OCI-LY7 (cell line): ENCODE measurements around the gene AIFM1. TPM values are rescaled to one million over a fixed set of nuclear protein-coding genes. Genes with fewer than 3 reads are reported as not detected.

Experiments
- Bru-seq: library from RNA; stranded (reverse); fragments of 400-500 nt; gene quantifications from one replicate; lab custom pipeline; 2021; lab: Mats Ljungman, UMichigan
- BruChase-seq, 2 experiments: library from RNA; stranded (reverse); fragments of 400-500 nt; gene quantifications; one replicate each; lab custom pipeline; 2021; lab: Mats Ljungman, UMichigan
- BruUV-seq: library from RNA; stranded (reverse); fragments of 400-500 nt; replicated peaks from 2 replicates; lab custom pipeline; 2021; lab: Mats Ljungman, UMichigan
- CTCF ChIA-PET: fragments of 300-600 bp; sonication (Branson Sonifier 250); formaldehyde crosslinking; loops from one replicate; lab custom pipeline; 2022; ENCODE audit warnings: antibody characterized with exemption; ENCODE audit not compliant: unreplicated experiment; lab: Charles Lee
- POLR2A ChIA-PET: fragments of 300-600 bp; sonication (Branson Sonifier 250); formaldehyde crosslinking; loops from one replicate; lab custom pipeline; 2022; ENCODE audit warnings: antibody characterized with exemption; lab: Charles Lee
- DNase-seq: peaks from one replicate; pipeline ENCODE4 v3.0.0-alpha.2; 2015; ENCODE audit warnings: low spot score
- H2AFZ ChIP-seq: fragments of 200-600 bp; sonication (generic), shearing (Covaris generic); 2 replicates; pipeline ENCODE4 v1.6.1; 2014; ENCODE audit warnings: mild to moderate bottlenecking, antibody characterized with exemption, low read length, moderate library complexity
- H3K27ac ChIP-seq: fragments of 200-600 bp; sonication (generic); 2 replicates; pipeline ENCODE4 v1.5.1; 2014; ENCODE audit warnings: mixed run types, low read depth, mild to moderate bottlenecking, moderate library complexity, low read length, inconsistent platforms; ENCODE audit not compliant: poor library complexity, severe bottlenecking
- H3K36me3 ChIP-seq: fragments of 200-600 bp; sonication (generic); 2 replicates; pipeline ENCODE4 v1.6.1; 2014; ENCODE audit warnings: mild to moderate bottlenecking, antibody characterized with exemption, low read length, moderate library complexity, mixed read lengths; ENCODE audit not compliant: insufficient read depth
- H3K4me1 ChIP-seq: fragments of 200-600 bp; sonication (generic); 2 replicates; pipeline ENCODE4 v1.5.1; 2014; ENCODE audit warnings: mild to moderate bottlenecking, low read length; ENCODE audit not compliant: insufficient read depth, poor library complexity, severe bottlenecking
- H3K4me2 ChIP-seq: fragments of 200-600 bp; sonication (generic); 2 replicates; pipeline ENCODE4 v1.6.1; 2014; ENCODE audit warnings: mild to moderate bottlenecking, low read length
- H3K4me3 ChIP-seq: fragments of 200-600 bp; sonication (generic); 2 replicates; pipeline ENCODE4 v1.5.1; 2014; ENCODE audit warnings: mild to moderate bottlenecking, low read depth, low read length; ENCODE audit not compliant: poor library complexity, severe bottlenecking
- H3K79me2 ChIP-seq: fragments of 200-600 bp; sonication (generic); 2 replicates; pipeline ENCODE4 v1.6.1; 2016; ENCODE audit warnings: low read depth, mild to moderate bottlenecking, low read length, moderate library complexity, mixed read lengths; ENCODE audit not compliant: insufficient read depth
- H3K9me2 ChIP-seq: fragments of 200-600 bp; sonication (generic); 2 replicates; pipeline ENCODE4 v1.6.1; 2016; ENCODE audit warnings: mild to moderate bottlenecking, low read length, mixed read lengths; ENCODE audit not compliant: insufficient read depth
- H3K9me3 ChIP-seq: fragments of 200-600 bp; sonication (generic); 2 replicates; pipeline ENCODE4 v1.6.1; 2014; ENCODE audit warnings: mild to moderate bottlenecking, mixed run types, low read length, mixed read lengths
- H4K20me1 ChIP-seq: fragments of 200-600 bp; sonication (generic); 2 replicates; pipeline ENCODE4 v1.6.1; 2014; ENCODE audit warnings: mild to moderate bottlenecking, antibody characterized with exemption, low read length, moderate library complexity, mixed read lengths; ENCODE audit not compliant: insufficient read depth
- EZH2phosphoT487 ChIP-seq: fragments of 200-600 bp; sonication (generic); IDR thresholded peaks from 2 replicates; pipeline ENCODE4 v1.6.1; 2018; ENCODE audit warnings: low read depth, borderline replicate concordance, mild to moderate bottlenecking, mixed run types, antibody characterized with exemption, low read length, moderate library complexity, mixed read lengths
- intact Hi-C: fragments of 100-400 bp; cut with micrococcal nuclease; formaldehyde crosslinking; loops from one replicate; pipeline ENCODE4 v1.10.0; 2022; ENCODE audit not compliant: unreplicated experiment
- long read RNA-seq: library from polyadenylated mRNA; stranded (forward); transcript quantifications from one replicate; pipeline ENCODE4 v2.0.0, GENCODE V29; 2022
- total RNA-seq, 2 experiments: library from RNA; depleted of rRNA in 1 of 2; stranded (reverse); fragments of >200 nt in 1 of 2; shearing (Covaris generic) in 1 of 2; gene quantifications; 2 replicates each; pipeline ENCODE4 v1.2.3, GENCODE V29; 2014 to 2022
- TF ChIP-seq, protein P1 (sequence below): fragments of 200-600 bp; sonication (generic); conservative IDR thresholded peaks from 2 replicates; pipeline ENCODE4 v1.5.1; 2014; ENCODE audit warnings: mild to moderate bottlenecking, antibody characterized with exemption, low read length, moderate library complexity, mixed read lengths

Gene AIFM1
- total RNA-seq (2014; rRNA removed; shearing (Covaris generic)) (23.1 and 28.8 TPM in 2 replicates), total RNA-seq (2022) (39.4 and 45.7 TPM in 2 replicates), Bru-seq, nascent RNA (percentile 66 among the genes with signal in this experiment), BruChase-seq, experiment 1, labeled RNA remaining after a 6-hour chase (percentile 74 among the genes with signal in this experiment), BruChase-seq, experiment 2, labeled RNA remaining after a 2-hour chase (percentile 69 among the genes with signal in this experiment)
- long read RNA-seq, transcript AIFM1-201 (16 exons, 2,260 nt): major isoform, 78 of 85 reads
- long read RNA-seq, partial matches to known transcripts: 5 of 85 reads
- long read RNA-seq, other reads (novel, unspliced or antisense): 2 of 85 reads

DNA sequence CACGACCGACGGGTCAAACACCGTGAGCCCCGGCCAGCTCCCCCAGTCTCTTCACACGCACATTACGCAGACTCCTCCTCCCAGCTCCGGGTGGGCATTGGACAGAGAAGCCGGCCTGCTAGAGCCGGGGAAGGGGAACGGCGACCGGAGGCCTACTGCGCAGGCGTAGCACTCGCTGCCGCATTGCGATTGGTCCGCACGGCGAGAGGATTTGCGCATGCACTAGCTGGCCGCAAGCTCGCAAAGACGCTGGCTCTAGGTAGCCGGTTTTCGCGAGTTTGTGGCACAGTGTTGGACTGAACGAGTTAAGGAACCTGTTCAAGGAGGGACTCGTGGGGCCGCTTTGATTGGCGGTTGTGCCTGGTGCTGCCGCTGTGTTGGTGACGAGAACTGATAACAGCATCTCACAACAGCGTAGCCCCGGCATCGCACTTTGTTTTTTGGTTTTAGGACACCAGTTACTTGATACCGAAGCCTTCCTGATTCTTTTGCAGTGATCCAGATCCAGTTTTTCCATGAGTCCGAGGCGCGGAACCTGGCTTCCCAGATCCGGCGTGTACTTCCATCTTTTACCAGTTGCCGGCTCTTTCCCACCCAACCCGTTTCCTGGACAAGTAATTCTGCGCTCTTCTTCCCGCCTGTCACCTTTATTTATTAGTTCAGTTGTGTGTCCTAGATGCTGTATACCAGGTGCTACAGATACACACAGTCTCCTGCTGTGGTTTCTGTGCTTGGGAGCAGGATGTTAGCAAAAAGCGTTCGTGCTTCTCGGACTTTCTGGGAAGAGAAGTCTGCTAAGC, at the start of gene AIFM1:
TSS of gene AIFM1 (minus strand) at position 139 of the 800 bp plus-strand sequence. CDS start 185 bp downstream, outside the sequence.
- peaks cover 29% of the 10 kb centered on the region for H3K79me2 ChIP-seq
- intact Hi-C loops: loop anchor here (1.0 to 2.0 kb wide), 2 partner anchors 56 to 83 kb away; partner anchors contain the start of gene ELF4
- no peak for TF ChIP-seq EZH2phosphoT487
- TF ChIP-seq, protein P1, sequence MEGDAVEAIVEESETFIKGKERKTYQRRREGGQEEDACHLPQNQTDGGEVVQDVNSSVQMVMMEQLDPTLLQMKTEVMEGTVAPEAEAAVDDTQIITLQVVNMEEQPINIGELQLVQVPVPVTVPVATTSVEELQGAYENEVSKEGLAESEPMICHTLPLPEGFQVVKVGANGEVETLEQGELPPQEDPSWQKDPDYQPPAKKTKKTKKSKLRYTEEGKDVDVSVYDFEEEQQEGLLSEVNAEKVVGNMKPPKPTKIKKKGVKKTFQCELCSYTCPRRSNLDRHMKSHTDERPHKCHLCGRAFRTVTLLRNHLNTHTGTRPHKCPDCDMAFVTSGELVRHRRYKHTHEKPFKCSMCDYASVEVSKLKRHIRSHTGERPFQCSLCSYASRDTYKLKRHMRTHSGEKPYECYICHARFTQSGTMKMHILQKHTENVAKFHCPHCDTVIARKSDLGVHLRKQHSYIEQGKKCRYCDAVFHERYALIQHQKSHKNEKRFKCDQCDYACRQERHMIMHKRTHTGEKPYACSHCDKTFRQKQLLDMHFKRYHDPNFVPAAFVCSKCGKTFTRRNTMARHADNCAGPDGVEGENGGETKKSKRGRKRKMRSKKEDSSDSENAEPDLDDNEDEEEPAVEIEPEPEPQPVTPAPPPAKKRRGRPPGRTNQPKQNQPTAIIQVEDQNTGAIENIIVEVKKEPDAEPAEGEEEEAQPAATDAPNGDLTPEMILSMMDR: no peak
- peak within 1 kb of the TSS; percentile 87 for H3K27ac ChIP-seq
- peak; percentile 94 for DNase-seq
- no TSS peak for BruUV-seq
- H3K36me3 ChIP-seq: peaks cover 8% of the 10 kb centered on the region; the same call in 1 of the 2 replicates
- ChIA-PET POLR2A (interaction anchor here (0.6 to 1.2 kb wide), 7 partner anchors 8 to 100 kb away, joined by 3 to 7 read pairs (median 4); no protein-coding TSS in a partner anchor), CTCF (interaction anchor here (0.6 to 1.0 kb wide), 3 partner anchors 24 to 81 kb away, joined by 3 to 4 read pairs (median 3); no protein-coding TSS in a partner anchor)
- H3K4me1 ChIP-seq: peaks cover 28% of the 10 kb centered on the region
- no peaks in the 10 kb centered on the region for H3K9me2 ChIP-seq
- peak within 1 kb of the TSS; percentile 77 for H3K4me3 ChIP-seq
- peaks cover 4% of the 10 kb centered on the region; the same call in 1 of the 2 replicates for H4K20me1 ChIP-seq
- H3K4me2 ChIP-seq: peak within 1 kb of the TSS; percentile 95
- H3K9me3 ChIP-seq: no peaks in the 10 kb centered on the region
- H2AFZ ChIP-seq: peak within 1 kb of the TSS; percentile 55; the same call in 1 of the 2 replicates

DNA sequence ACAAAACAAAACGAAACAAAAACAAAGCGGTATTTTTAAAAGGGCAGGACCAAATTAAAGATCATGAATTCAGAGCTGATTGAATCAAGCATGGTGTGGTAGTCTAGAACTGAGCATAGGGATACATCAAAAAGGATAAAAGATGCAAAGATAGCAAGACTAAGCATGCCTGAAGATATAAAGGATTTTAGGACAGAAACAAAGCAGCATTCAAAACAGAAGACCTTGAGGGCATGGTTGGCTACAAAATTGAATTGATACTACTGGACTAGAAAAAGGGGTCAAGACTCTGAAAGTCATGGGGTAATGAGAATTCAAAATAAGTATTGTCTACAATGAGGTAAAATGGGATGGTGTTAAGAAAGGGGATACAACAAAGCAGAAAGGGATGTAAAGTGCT, 47.7 kb upstream of the AIFM1 start:
- intact Hi-C loops: no loop called here
- H2AFZ ChIP-seq: no peak overlapping the region
- no peaks in the 10 kb centered on the region for H3K9me2 ChIP-seq
- no peak for TF ChIP-seq EZH2phosphoT487
- TF ChIP-seq, protein P1: no peak
- no peaks in the 10 kb centered on the region for H3K4me1 ChIP-seq
- peaks cover 85% of the 10 kb centered on the region for H3K36me3 ChIP-seq
- H3K4me3 ChIP-seq: no peak overlapping the region
- H3K4me2 ChIP-seq: no peak overlapping the region
- no peaks in the 10 kb centered on the region for H3K79me2 ChIP-seq
- no peak for DNase-seq
- no peaks in the 10 kb centered on the region for H4K20me1 ChIP-seq
- BruUV-seq: no TSS peak
- POLR2A ChIA-PET: no interaction called here
- CTCF ChIA-PET: no interaction called here
- H3K27ac ChIP-seq: no peak overlapping the region
- no peaks in the 10 kb centered on the region for H3K9me3 ChIP-seq
